A673 (cell line): ENCODE results near the gene TXNRD2. TPM values are rescaled to one million over a fixed set of nuclear protein-coding genes. Genes with fewer than 3 reads are reported as not detected.

Experiments used
- BruUV-seq: library from RNA; stranded (reverse); fragments of 400-500 nt; replicated peaks from 2 replicates; lab custom pipeline; 2021; lab: Mats Ljungman, UMichigan
- CTCF ChIA-PET: fragments of 300-600 bp; sonication (Branson Sonifier 250); formaldehyde crosslinking; loops from one replicate; lab custom pipeline; 2022; ENCODE audit warnings: antibody characterized with exemption; lab: Charles Lee
- POLR2A ChIA-PET: fragments of 300-600 bp; sonication (Branson Sonifier 250); formaldehyde crosslinking; loops from one replicate; lab custom pipeline; 2022; ENCODE audit warnings: antibody characterized with exemption; ENCODE audit not compliant: low non-redundant PET; lab: Charles Lee
- DNase-seq: peaks from one replicate; pipeline ENCODE4 v3.0.0-alpha.2; 2015; ENCODE audit warnings: low spot score
- H3K27ac ChIP-seq: fragments of 200-600 bp; sonication (generic); 2 replicates; pipeline ENCODE4 v1.5.1; 2016; ENCODE audit warnings: mixed run types, low read depth, mild to moderate bottlenecking, mixed read lengths, antibody characterized with exemption, low read length; ENCODE audit not compliant: poor library complexity, severe bottlenecking
- H3K27me3 ChIP-seq: fragments of 200-600 bp; sonication (generic); replicated peaks from 2 replicates; pipeline ENCODE4 v1.6.1; 2017; ENCODE audit warnings: mixed run types, low read depth, mild to moderate bottlenecking, mixed read lengths, antibody characterized with exemption, low read length; ENCODE audit not compliant: insufficient read depth, poor library complexity
- H3K36me3 ChIP-seq: fragments of 200-600 bp; sonication (generic); 2 replicates; pipeline ENCODE4 v1.6.1; 2016; ENCODE audit warnings: mixed run types, mild to moderate bottlenecking, mixed read lengths, antibody characterized with exemption, low read length; ENCODE audit not compliant: insufficient read depth, poor library complexity, severe bottlenecking
- H3K4me1 ChIP-seq: fragments of 200-600 bp; sonication (generic); 2 replicates; pipeline ENCODE4 v1.6.1; 2017; ENCODE audit warnings: mixed run types, mild to moderate bottlenecking, mixed read lengths, antibody characterized with exemption, low read length; ENCODE audit not compliant: insufficient read depth, poor library complexity, severe bottlenecking
- H3K4me3 ChIP-seq: fragments of 200-600 bp; sonication (generic); 2 replicates; pipeline ENCODE4 v1.5.1; 2016; ENCODE audit warnings: low read depth, mixed run types, mild to moderate bottlenecking, mixed read lengths, low read length; ENCODE audit not compliant: poor library complexity, severe bottlenecking
- H3K9me3 ChIP-seq: fragments of 200-600 bp; sonication (generic); 2 replicates; pipeline ENCODE4 v1.6.1; 2016; ENCODE audit warnings: mixed run types, low read depth, mild to moderate bottlenecking, mixed read lengths, antibody characterized with exemption, low read length; ENCODE audit not compliant: poor library complexity, severe bottlenecking
- CTCF ChIP-seq: fragments of 300-800, 200-600 bp; sonication (generic); conservative IDR thresholded peaks from 2 replicates; pipeline ENCODE4 v1.5.1; 2017; ENCODE audit warnings: low read depth, mild to moderate bottlenecking, antibody characterized with exemption, low read length, moderate library complexity, mixed read lengths
- EZH2 ChIP-seq: fragments of 200-600 bp; sonication (generic); IDR thresholded peaks from 2 replicates; pipeline ENCODE4 v1.6.1; 2017; ENCODE audit warnings: borderline replicate concordance, low read depth, mild to moderate bottlenecking, mixed read lengths, antibody characterized with exemption, low read length; ENCODE audit not compliant: poor library complexity, severe bottlenecking
- intact Hi-C: fragments of 100-400 bp; cut with micrococcal nuclease; formaldehyde crosslinking; loops from one replicate; pipeline ENCODE4 v1.10.0; 2022; ENCODE audit not compliant: unreplicated experiment
- total RNA-seq: library from RNA; stranded (reverse); gene quantifications from 2 replicates; pipeline ENCODE4 v1.2.3, GENCODE V29; 2021

TXNRD2 gene
- total RNA-seq, 1 experiment from 2014 or later: 32.6 TPM

GRCh38 chr22:19963863-19964642 is 22.4 kb upstream of the TXNRD2 start:
- peaks cover 29% of the 10 kb centered on the region for H3K4me1 ChIP-seq
- intact Hi-C loops: loop anchor here (2.0 kb wide), 1 partner anchor 49 kb away; no protein-coding TSS in a partner anchor
- CTCF ChIA-PET: no interaction called here

GRCh38 chr22:19962909-19963806 is 21.5 kb upstream of the TXNRD2 start:
- H3K4me1 ChIP-seq: peaks cover 32% of the 10 kb centered on the region
- ChIA-PET CTCF (interaction anchor here (0.6 to 0.7 kb wide), 13 partner anchors 15 to 355 kb away, joined by 3 to 11 read pairs (median 6); partner anchors contain the start of gene TRMT2A), POLR2A (interaction anchor here (0.6 kb wide), 1 partner anchor 50 kb away, joined by 4 read pairs; no protein-coding TSS in a partner anchor)
- H3K27ac ChIP-seq: peak overlapping the region; percentile 17
- no TSS peak for BruUV-seq
- DNase-seq: no peak
- H3K9me3 ChIP-seq: no peaks in the 10 kb centered on the region
- H3K4me3 ChIP-seq: no peak overlapping the region
- intact Hi-C loops: loop anchor here (2.0 kb wide), 1 partner anchor 50 kb away; no protein-coding TSS in a partner anchor
- peaks cover 20% of the 10 kb centered on the region for H3K36me3 ChIP-seq
- no peaks in the 10 kb centered on the region for H3K27me3 ChIP-seq
- TF ChIP-seq CTCF (no peak), EZH2 (no peak)

More at GRCh38 chr22:19963863-19964642, 22.4 kb upstream of the TXNRD2 start:
- H3K9me3 ChIP-seq: no peaks in the 10 kb centered on the region
- H3K27me3 ChIP-seq: no peaks in the 10 kb centered on the region
- POLR2A ChIA-PET: no interaction called here
- peaks cover 29% of the 10 kb centered on the region for H3K36me3 ChIP-seq
- H3K4me3 ChIP-seq: no peak overlapping the region
- no TSS peak for BruUV-seq
- DNase-seq: no peak
- no peak overlapping the region for H3K27ac ChIP-seq
- TF ChIP-seq EZH2: no peak
- TF ChIP-seq CTCF: no peak

- Histone ChIP-seq H3K4me1 (peaks cover 32% of the 10 kb centered on the region), H3K27ac (peak overlapping the region; percentile 17), H3K4me3 (no peak overlapping the region), H3K27me3 (no peaks in the 10 kb centered on the region), H3K36me3 (peaks cover 13% of the 10 kb centered on the region), H3K9me3 (no peaks in the 10 kb centered on the region)
- CTCF ChIA-PET: interaction anchor here (0.6 to 0.7 kb wide), 13 partner anchors 14 to 355 kb away, joined by 3 to 11 read pairs (median 6); partner anchors contain the start of gene TRMT2A
- no TSS peak for BruUV-seq
- TF ChIP-seq EZH2: no peak
- TF ChIP-seq CTCF: peak; percentile 87
- POLR2A ChIA-PET: interaction anchor here (0.6 kb wide), 1 partner anchor 51 kb away, joined by 4 read pairs; no protein-coding TSS in a partner anchor
- intact Hi-C loops: loop anchor here (2.0 kb wide), 1 partner anchor 50 kb away; no protein-coding TSS in a partner anchor
- peak; percentile 96 for DNase-seq
Measured at GRCh38 chr22:19962246-19962908, 20.8 kb upstream of the TXNRD2 start.
